ENCODE measurements around the gene TBX2. TPM values are rescaled to one million over a fixed set of nuclear protein-coding genes. Genes with fewer than 3 reads are reported as not detected.

The TBX2 gene
- polyA plus RNA-seq, 1 donor (not counting 4 experiments of a cell fraction or from before 2014, with no cell fraction given), result not detected

DNA sequence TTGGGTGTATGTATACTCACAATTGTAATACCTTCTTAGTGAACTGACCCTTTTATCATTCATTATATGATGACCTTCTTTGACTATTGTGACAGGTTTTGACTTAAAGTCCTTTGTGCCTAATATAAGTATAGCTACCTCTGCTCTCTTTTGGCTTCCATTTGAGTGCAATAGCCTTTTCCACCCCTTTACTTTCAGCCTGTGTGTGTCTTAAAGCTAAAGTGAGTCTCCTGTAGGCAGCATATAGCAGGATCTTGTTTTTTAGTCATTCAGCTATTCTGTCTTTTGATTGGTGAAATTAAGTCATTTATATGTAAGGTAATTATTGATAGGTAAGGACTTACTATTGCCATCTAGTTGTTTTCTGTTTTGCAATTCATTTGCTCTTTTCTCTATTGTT, 36.6 kb downstream of the TBX2 start:
- dilution Hi-C loops (cut with MboI; ENCODE audit: extremely low pct_ligation_motif_present, low sequenced_read_pairs), result no loop called here
- Histone ChIP-seq H4K20me1 (ENCODE audit: control insufficient read depth, extremely low read depth, insufficient read depth, low read length) (no peaks in the 10 kb centered on the region), H3K79me2 (ENCODE audit: control insufficient read depth, insufficient read depth, low read length) (no peaks in the 10 kb centered on the region), H3K9me1 (ENCODE audit: control insufficient read depth, extremely low read depth, insufficient read depth, low read length) (no peaks in the 10 kb centered on the region), H2AFZ (ENCODE audit: control insufficient read depth, low read length) (no peak overlapping the region), H3K4me1 (ENCODE audit: control insufficient read depth, extremely low read depth, insufficient read depth, low read length) (no peaks in the 10 kb centered on the region), H3K27me3 (ENCODE audit: control insufficient read depth, extremely low read depth, insufficient read depth, low read length) (peaks cover 4% of the 10 kb centered on the region), H3K9me3 (ENCODE audit: control insufficient read depth, low read depth, low read length) (no peaks in the 10 kb centered on the region), H3K27ac (ENCODE audit: control insufficient read depth, insufficient read depth, low read length) (no peak overlapping the region), H3K4me2 (ENCODE audit: control insufficient read depth, extremely low read depth, insufficient read depth, low read depth, low read length) (no peak overlapping the region), H3K36me3 (ENCODE audit: control insufficient read depth in 2 of 2, extremely low read depth in 1 of 2, insufficient read depth in 2 of 2, low read length in 2 of 2) (no peaks in the 10 kb centered on the region), H3K4me3 (ENCODE audit: control insufficient read depth in 2 of 3, extremely low read depth in 1 of 3, insufficient read depth in 2 of 3, low read depth in 1 of 3, low read length in 3 of 3) (no peak overlapping the region), H3K9ac (ENCODE audit: control insufficient read depth, extremely low read depth, insufficient read depth, low read length) (no peak overlapping the region)
- TF ChIP-seq EZH2 (IDR thresholded peaks at IDR 0.05; ENCODE audit: low read length), result no peak
- TF ChIP-seq, protein P1, sequence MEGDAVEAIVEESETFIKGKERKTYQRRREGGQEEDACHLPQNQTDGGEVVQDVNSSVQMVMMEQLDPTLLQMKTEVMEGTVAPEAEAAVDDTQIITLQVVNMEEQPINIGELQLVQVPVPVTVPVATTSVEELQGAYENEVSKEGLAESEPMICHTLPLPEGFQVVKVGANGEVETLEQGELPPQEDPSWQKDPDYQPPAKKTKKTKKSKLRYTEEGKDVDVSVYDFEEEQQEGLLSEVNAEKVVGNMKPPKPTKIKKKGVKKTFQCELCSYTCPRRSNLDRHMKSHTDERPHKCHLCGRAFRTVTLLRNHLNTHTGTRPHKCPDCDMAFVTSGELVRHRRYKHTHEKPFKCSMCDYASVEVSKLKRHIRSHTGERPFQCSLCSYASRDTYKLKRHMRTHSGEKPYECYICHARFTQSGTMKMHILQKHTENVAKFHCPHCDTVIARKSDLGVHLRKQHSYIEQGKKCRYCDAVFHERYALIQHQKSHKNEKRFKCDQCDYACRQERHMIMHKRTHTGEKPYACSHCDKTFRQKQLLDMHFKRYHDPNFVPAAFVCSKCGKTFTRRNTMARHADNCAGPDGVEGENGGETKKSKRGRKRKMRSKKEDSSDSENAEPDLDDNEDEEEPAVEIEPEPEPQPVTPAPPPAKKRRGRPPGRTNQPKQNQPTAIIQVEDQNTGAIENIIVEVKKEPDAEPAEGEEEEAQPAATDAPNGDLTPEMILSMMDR (optimal IDR thresholded peaks at IDR 0.05 in 1 of 3, IDR thresholded peaks at IDR 0.05 in 1 of 3, conservative IDR thresholded peaks at IDR 0.05 in 1 of 3; ENCODE audit: extremely low read depth in 1 of 3, insufficient read depth in 2 of 3, low read length in 3 of 3), result no peak
- FAIRE-seq (no peak), DNase-seq (ENCODE audit: low read depth, low spot score) (no peak)

DNA sequence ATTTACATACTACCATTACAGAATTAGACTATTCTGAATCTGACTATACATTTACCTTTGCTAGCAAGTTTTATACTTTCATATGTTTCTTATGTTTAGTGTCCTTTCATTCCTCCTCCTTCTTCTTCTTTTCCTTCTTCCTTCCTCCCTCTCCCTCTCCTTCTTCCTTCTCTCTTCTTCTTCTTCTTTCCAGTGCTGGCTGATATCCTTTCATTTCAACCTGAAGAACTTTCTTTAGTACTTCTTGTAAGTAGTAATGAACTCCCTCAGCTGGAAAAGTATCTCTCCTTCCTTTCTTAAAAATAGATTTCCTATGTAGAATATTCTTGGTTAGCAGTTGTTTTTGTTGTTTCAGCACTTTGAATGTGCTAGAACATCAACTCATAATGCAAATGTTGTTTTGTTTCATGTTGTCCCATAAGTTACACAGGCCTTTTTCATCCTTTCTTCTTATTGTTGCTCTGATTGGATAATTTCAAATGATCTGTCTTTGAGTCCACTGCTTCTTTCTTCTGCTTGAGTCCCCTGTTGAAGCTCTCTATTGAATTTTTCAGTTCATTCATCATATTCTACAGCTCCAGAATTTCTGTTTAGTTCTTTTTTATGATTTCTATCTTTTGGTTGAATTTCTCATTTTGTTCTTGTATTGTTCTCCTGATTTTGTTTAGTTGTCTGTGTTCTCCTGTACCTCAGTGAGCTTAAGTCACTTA, 37.5 kb downstream of the TBX2 start:
- FAIRE-seq, result no peak
- DNase-seq (ENCODE audit: low read depth, low spot score), result no peak
- dilution Hi-C loops (cut with MboI; ENCODE audit: extremely low pct_ligation_motif_present, low sequenced_read_pairs), result no loop called here

More for the DNA sequence above, 37.5 kb downstream of the TBX2 start:
- no peaks in the 10 kb centered on the region for H3K36me3 ChIP-seq (ENCODE audit: control insufficient read depth in 2 of 2, extremely low read depth in 1 of 2, insufficient read depth in 2 of 2, low read length in 2 of 2)
- H3K4me3 ChIP-seq (ENCODE audit: control insufficient read depth in 2 of 3, extremely low read depth in 1 of 3, insufficient read depth in 2 of 3, low read depth in 1 of 3, low read length in 3 of 3), result no peak overlapping the region
- H3K27me3 ChIP-seq (ENCODE audit: control insufficient read depth, extremely low read depth, insufficient read depth, low read length), result peaks cover 4% of the 10 kb centered on the region
- no peaks in the 10 kb centered on the region for H3K79me2 ChIP-seq (ENCODE audit: control insufficient read depth, insufficient read depth, low read length)
- no peak overlapping the region for H3K27ac ChIP-seq (ENCODE audit: control insufficient read depth, insufficient read depth, low read length)
- TF ChIP-seq, protein P1 (optimal IDR thresholded peaks at IDR 0.05 in 1 of 3, IDR thresholded peaks at IDR 0.05 in 1 of 3, conservative IDR thresholded peaks at IDR 0.05 in 1 of 3; ENCODE audit: extremely low read depth in 1 of 3, insufficient read depth in 2 of 3, low read length in 3 of 3), result no peak
- TF ChIP-seq EZH2 (IDR thresholded peaks at IDR 0.05; ENCODE audit: low read length), result no peak
- H3K9me1 ChIP-seq (ENCODE audit: control insufficient read depth, extremely low read depth, insufficient read depth, low read length), result no peaks in the 10 kb centered on the region
- no peaks in the 10 kb centered on the region for H3K9me3 ChIP-seq (ENCODE audit: control insufficient read depth, low read depth, low read length)
- no peak overlapping the region for H3K4me2 ChIP-seq (ENCODE audit: control insufficient read depth, extremely low read depth, insufficient read depth, low read depth, low read length)
- H4K20me1 ChIP-seq (ENCODE audit: control insufficient read depth, extremely low read depth, insufficient read depth, low read length), result no peaks in the 10 kb centered on the region
- no peak overlapping the region for H2AFZ ChIP-seq (ENCODE audit: control insufficient read depth, low read length)
- H3K4me1 ChIP-seq (ENCODE audit: control insufficient read depth, extremely low read depth, insufficient read depth, low read length), result no peaks in the 10 kb centered on the region
- H3K9ac ChIP-seq (ENCODE audit: control insufficient read depth, extremely low read depth, insufficient read depth, low read length), result no peak overlapping the region

Data from keratinocyte (primary cell).